Adrenal gland (tissue), 12 donors: ENCODE results near the gene ABTB2. TPM values are rescaled to one million over a fixed set of nuclear protein-coding genes. Genes with fewer than 3 reads are reported as not detected.
A peak's percentile ranks its signal among the peaks of the same experiment; 100 is the strongest.

Experiments
- DNase-seq, 7 donors: peaks; one replicate each; pipeline ENCODE4 v3.0.0-alpha.2; 2019 to 2020
- H3K27ac ChIP-seq, 5 donors: fragments of 200-600 bp; sonication (generic) in 4 of 5; 1 replicate in 3 of 5; 2 replicates in 2 of 5; pipeline versions ENCODE4 v1.5.1 to v1.8.0; 2016 to 2020; ENCODE audit warnings: mild to moderate bottlenecking in 1 of 5
- H3K27me3 ChIP-seq: fragments of 200-600 bp; 2 replicates; pipeline ENCODE4 v1.8.0; 2021
- H3K36me3 ChIP-seq, 2 donors: fragments of 200-600 bp; replicated peaks in 1 of 2; 1 replicate in 1 of 2; 2 replicates in 1 of 2; pipeline versions ENCODE4 v1.5.1 to v1.8.0; 2018 to 2022
- H3K4me1 ChIP-seq, 2 donors: fragments of 200-600 bp; replicated peaks in 1 of 2; 1 replicate in 1 of 2; 2 replicates in 1 of 2; pipeline versions ENCODE4 v1.5.1 to v1.8.0; 2018 to 2021
- H3K4me3 ChIP-seq, 4 donors: fragments of 200-600 bp; sonication (generic) in 3 of 4; one replicate each; pipeline ENCODE4 v1.5.1; 2016 to 2018
- H3K9me3 ChIP-seq, 3 donors: fragments of 200-600 bp; sonication (generic) in 1 of 3; replicated peaks in 1 of 3; 1 replicate in 2 of 3; 2 replicates in 1 of 3; pipeline versions ENCODE4 v1.5.1 to v1.8.0; 2016 to 2021
- POLR2A ChIP-seq, 2 donors: fragments of 450-650 bp; IDR thresholded peaks; one replicate each; pipeline ENCODE4 v1.6.1; 2017; ENCODE audit warnings: antibody characterized with exemption in 2 of 2, mild to moderate bottlenecking in 2 of 2, moderate library complexity in 1 of 2
- WGBS, 4 donors: extraction: QIAGEN DNeasy Blood & Tissue Kit in 2 of 4; methylation state at CpG; one replicate each; pipeline versions ENCODE4 v1.1.5 to v1.1.7; 2013 to 2017; 5-methylcytosine and 5-hydroxymethylcytosine counted together
- intact Hi-C, 2 donors: fragments of 100-400 bp; cut with DNase I; formaldehyde crosslinking; loops; one replicate each; pipeline versions ENCODE4 v1.14.1 to v1.15.0; 2022 to 2023
- polyA plus RNA-seq, 3 donors: library from polyadenylated mRNA; stranded (reverse); fragments of 200-250 nt in 2 of 3; fragments of 350-450 nt in 1 of 3; fragmentation: Illumina TruSeq in 1 of 3; extraction: RNeasy Lipid Tissue Mini Kit (QIAGEN cat#74804) in 1 of 3; gene quantifications; one replicate each; pipeline ENCODE4 v1.2.3, GENCODE V29; 2013 to 2014
- total RNA-seq, 9 donors: library from RNA; depleted of rRNA in 4 of 9; stranded (reverse); fragments of >200 nt in 4 of 9; fragments of 120-200 nt in 1 of 9; fragmentation: NEBNext Ultra II Directional in 1 of 9; extraction: Animal tissue kit (Norgen Biotek cat#: 25700) in 1 of 9; gene quantifications; one replicate each; pipeline versions ENCODE4 v1.1.0 to v1.2.4, GENCODE V29; 2013 to 2023
- TF ChIP-seq, protein P1 (sequence below), 6 experiments: fragments of 450-650 bp in 4 of 6; fragments of 200-600 bp in 2 of 6; sonication (generic) in 1 of 6; IDR thresholded peaks; 1 replicate in 5 of 6; 2 replicates in 1 of 6; pipeline versions ENCODE4 v1.5.1 to v1.8.0; 2016 to 2021; ENCODE audit warnings: antibody characterized with exemption in 6 of 6, mild to moderate bottlenecking in 2 of 6, moderate library complexity in 1 of 6
- donor health status: healthy with polysubstance abuse.
- donor health status: Bipolar disorder and iron deficiency.
- donor health status: DM: yes; HTN: yes; CAD: no.
- donor health status: DM: no; HTN: no; CAD: no.
- donor health status: DM: no; HTN: no; CAD: no.
- donor health status: DM: yes; HTN: yes; CAD: no.

ABTB2 gene
- total and polyA plus RNA-seq, 12 donors: 1.9 to 32.3 (median 6.1) TPM

DNA sequence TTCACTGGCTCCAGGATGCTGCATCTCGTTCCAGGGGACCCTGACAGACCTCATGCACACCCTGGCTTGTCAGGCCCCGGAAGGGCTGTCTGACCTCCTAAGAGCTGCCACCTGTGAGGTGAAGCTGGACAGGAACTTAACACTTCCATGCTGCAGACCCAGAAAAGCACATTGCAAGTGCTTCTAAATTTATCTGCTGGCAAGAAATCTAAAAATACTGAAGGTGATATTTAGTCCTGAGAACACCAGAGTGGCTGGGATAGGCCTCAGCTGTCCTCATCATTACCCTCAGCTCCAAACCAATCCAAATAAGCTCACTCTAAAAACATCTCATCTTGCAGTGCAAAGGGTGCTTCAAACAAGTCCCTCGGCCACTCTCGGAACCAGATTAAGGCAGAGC is 46.7 kb downstream of the ABTB2 start:
- no peak for DNase-seq
- TF ChIP-seq, protein P1, sequence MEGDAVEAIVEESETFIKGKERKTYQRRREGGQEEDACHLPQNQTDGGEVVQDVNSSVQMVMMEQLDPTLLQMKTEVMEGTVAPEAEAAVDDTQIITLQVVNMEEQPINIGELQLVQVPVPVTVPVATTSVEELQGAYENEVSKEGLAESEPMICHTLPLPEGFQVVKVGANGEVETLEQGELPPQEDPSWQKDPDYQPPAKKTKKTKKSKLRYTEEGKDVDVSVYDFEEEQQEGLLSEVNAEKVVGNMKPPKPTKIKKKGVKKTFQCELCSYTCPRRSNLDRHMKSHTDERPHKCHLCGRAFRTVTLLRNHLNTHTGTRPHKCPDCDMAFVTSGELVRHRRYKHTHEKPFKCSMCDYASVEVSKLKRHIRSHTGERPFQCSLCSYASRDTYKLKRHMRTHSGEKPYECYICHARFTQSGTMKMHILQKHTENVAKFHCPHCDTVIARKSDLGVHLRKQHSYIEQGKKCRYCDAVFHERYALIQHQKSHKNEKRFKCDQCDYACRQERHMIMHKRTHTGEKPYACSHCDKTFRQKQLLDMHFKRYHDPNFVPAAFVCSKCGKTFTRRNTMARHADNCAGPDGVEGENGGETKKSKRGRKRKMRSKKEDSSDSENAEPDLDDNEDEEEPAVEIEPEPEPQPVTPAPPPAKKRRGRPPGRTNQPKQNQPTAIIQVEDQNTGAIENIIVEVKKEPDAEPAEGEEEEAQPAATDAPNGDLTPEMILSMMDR (IDR thresholded peaks at IDR 0.05): no peak
- no peak for TF ChIP-seq POLR2A (IDR thresholded peaks at IDR 0.05)
- Histone ChIP-seq H3K36me3 (no peaks in the 10 kb centered on the region), H3K4me1 (peaks cover 5 to 12% of the 10 kb centered on the region in 2 donors), H3K4me3 (no peak overlapping the region), H3K9me3 (no peaks in the 10 kb centered on the region), H3K27ac (no peak overlapping the region), H3K27me3 (no peaks in the 10 kb centered on the region)
- intact Hi-C loops: no loop called here
- 79 to 85% (median 84%) methylated on average over 2 to 4 of the region's 4 CpGs for WGBS, 4 donors

DNA sequence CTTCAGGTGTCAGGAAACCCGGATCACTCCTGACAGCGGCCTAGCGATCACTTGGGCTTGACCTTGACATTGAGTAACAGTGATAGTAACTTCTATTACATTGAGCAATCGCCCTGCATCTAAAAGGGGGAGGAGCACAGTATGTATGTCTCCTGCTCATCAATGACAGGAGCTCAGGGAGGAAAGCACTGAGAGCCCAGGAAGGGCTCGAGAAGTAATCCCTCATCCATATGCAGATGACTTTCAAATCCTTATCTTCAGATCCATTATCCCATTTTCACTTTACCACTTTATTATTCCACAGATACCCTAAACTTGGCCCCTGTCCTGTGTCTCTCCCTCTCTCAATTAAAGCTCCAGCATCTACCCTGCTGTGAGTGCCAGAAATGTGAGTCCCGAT is 47.8 kb downstream of the ABTB2 start:
- H3K27ac ChIP-seq: no peak overlapping the region
- WGBS, 4 donors: 37 to 48% (median 42%) methylated on average over 6 of the region's 6 CpGs
- peak in 1 of 7 donors; percentile 16 for DNase-seq
- peaks cover 5 to 10% of the 10 kb centered on the region in 2 donors for H3K4me1 ChIP-seq
- TF ChIP-seq, protein P1 (IDR thresholded peaks at IDR 0.05): no peak
- TF ChIP-seq POLR2A (IDR thresholded peaks at IDR 0.05): no peak
- no peak overlapping the region for H3K4me3 ChIP-seq
- intact Hi-C loops: no loop called here
- no peaks in the 10 kb centered on the region for H3K27me3 ChIP-seq
- H3K9me3 ChIP-seq: no peaks in the 10 kb centered on the region
- no peaks in the 10 kb centered on the region for H3K36me3 ChIP-seq

DNA sequence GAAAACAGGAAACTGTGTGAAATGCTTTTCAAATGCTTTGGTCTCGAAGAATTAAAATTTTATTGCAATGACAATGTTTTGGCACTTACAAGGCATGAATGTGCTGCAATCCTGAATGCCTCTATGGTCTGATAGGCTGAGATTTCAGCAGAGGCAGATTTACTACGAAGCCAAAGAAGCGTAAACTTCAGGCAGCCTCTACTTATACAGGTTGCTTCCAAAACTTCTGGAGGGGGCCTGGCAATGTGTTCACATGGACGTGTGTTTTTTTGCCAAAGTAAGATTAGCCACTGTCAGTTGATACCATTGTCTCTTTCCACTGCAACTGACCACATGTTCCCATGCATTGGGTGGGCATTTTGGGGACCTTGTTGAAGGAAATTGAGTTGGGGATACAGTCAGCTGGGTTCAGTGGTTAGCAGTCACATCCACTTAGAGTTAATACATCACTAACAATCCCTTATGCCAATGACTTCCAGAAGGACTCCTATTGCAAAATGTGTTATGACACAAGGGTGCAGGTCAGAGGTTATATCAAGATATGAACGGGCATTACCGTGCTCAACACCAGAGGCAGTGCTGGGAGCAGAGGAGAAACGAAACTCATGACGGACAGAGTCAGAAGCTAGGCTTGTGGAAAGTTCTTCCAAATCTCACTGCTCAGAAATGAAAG is 48.8 kb downstream of the ABTB2 start:
- intact Hi-C loops: no loop called here
- Histone ChIP-seq H3K9me3 (no peaks in the 10 kb centered on the region), H3K27me3 (no peaks in the 10 kb centered on the region), H3K4me1 (peaks cover 5 to 10% of the 10 kb centered on the region in 2 donors), H3K4me3 (no peak overlapping the region), H3K36me3 (no peaks in the 10 kb centered on the region), H3K27ac (peak overlapping the region in 1 of 5 donors; percentile 57)
- peak in 2 of 7 donors; percentile 46 to 47 for DNase-seq
- WGBS, 4 donors: 57 to 67% (median 62%) methylated on average over 8 of the region's 8 CpGs
- no peak for TF ChIP-seq POLR2A (IDR thresholded peaks at IDR 0.05)
- TF ChIP-seq, protein P1 (IDR thresholded peaks at IDR 0.05): peak in 1 of 6 experiments; percentile 15

DNA sequence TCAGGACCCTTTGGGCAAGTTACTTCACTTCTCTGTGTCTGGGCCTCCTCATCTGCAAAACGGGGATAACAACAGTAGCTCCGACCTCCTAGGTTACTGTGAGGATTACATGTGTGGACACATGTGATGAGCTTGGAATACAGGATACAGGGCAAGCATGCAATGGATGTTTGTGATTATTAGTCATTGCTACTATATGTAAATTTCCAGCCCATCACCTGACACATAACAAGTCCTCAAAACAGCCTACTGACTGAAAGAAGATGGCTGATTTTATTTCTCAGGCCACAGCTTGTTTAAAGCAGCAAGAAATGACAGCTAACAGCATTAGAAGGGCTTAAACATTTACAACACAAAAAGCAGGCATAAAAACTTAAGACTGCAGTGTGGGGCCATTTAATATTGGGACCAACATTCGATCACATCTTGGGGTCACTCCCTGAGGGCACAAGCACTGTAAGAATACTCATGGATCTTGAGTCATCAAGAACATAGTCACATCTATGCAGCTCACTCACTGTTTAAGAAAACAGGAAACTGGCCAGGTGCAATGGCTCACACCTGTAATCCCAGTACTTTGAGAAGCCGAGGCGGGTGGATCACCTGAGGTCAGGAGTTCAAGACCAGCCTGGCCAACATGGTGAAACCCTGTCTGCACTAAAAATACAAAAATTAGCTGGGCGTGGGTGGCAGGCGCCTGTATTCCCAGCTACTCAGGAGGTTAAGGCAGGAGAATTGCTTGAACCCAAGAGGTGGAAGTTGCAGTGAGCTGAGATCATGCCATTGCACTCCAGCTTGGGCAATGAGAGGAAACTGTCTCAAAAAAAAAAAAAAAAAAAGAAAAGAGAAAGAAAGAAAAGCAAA is 49.5 kb downstream of the ABTB2 start:
- H3K27ac ChIP-seq: no peak overlapping the region
- no peaks in the 10 kb centered on the region for H3K27me3 ChIP-seq
- intact Hi-C loops: no loop called here

More for the DNA sequence above, 49.5 kb downstream of the ABTB2 start:
- Histone ChIP-seq H3K9me3 (no peaks in the 10 kb centered on the region), H3K4me3 (no peak overlapping the region), H3K36me3 (no peaks in the 10 kb centered on the region), H3K4me1 (peaks cover 5 to 10% of the 10 kb centered on the region in 2 donors)
- TF ChIP-seq, protein P1 (IDR thresholded peaks at IDR 0.05): no peak
- no peak for TF ChIP-seq POLR2A (IDR thresholded peaks at IDR 0.05)
- 81 to 95% (median 88%) methylated on average over 7 of the region's 7 CpGs for WGBS, 4 donors
- DNase-seq: no peak
